NCI-H1417 (cell line): ENCODE measurements around the gene SF1.

Experiments
- DNase-seq, 3 experiments: peaks; one replicate each; lab custom pipeline; 2025; lab: John Stamatoyannopoulos, UW

SF1 gene

GRCh38 chr11:64746486-64746885, 31.9 kb downstream of the SF1 start:
- DNase-seq = no peak

- DNase-seq = peak in 2 of 3 experiments; percentile 39 to 48
These were observed 32.6 kb downstream of the SF1 start for GRCh38 chr11:64745521-64746328.

GRCh38 chr11:64745189-64745520, 33.2 kb downstream of the SF1 start:
- DNase-seq = peak in 2 of 3 experiments; percentile 44 to 47

- no peak for DNase-seq
These were observed 33.7 kb downstream of the SF1 start for GRCh38 chr11:64744544-64745188.

- DNase-seq = peak in 2 of 3 experiments; percentile 57 to 62
These were observed 34.5 kb downstream of the SF1 start, which contains the start of gene RASGRP2 for GRCh38 chr11:64743591-64744543. RASGRP2 (minus strand) TSS chr11:64744142; CDS start chr11:64742866, 1,276 bp downstream.

GRCh38 chr11:64742889-64743590, 35.3 kb downstream of the SF1 start:
- peak; percentile 24 to 73 (median 63) for DNase-seq

- DNase-seq = peak in 2 of 3 experiments; percentile 63 to 69
These were observed 36.1 kb downstream of the SF1 start for GRCh38 chr11:64742087-64742888.

- peak in 1 of 3 experiments; percentile 26 for DNase-seq
These were observed 36.8 kb downstream of the SF1 start for GRCh38 chr11:64741375-64742086.

- no peak for DNase-seq
These were observed 38.5 kb downstream of the SF1 start for GRCh38 chr11:64739871-64740270.

GRCh38 chr11:64736654-64737053, 41.7 kb downstream of the SF1 start:
- no peak for DNase-seq

GRCh38 chr11:64735725-64736259, 42.5 kb downstream of the SF1 start:
- DNase-seq = no peak

GRCh38 chr11:64734811-64735724, 43.3 kb downstream of the SF1 start:
- no peak for DNase-seq

GRCh38 chr11:64731601-64732000, 46.7 kb downstream of the SF1 start:
- no peak for DNase-seq

- DNase-seq = peak; percentile 15 to 42 (median 36)
These were observed 48.4 kb downstream of the SF1 start for GRCh38 chr11:64729851-64730382.

GRCh38 chr11:64728757-64729365, 49.5 kb downstream of the SF1 start:
- no peak for DNase-seq

- DNase-seq = no peak
These were observed 51.3 kb downstream of the SF1 start for GRCh38 chr11:64726867-64727530.

- no peak for DNase-seq
These were observed 52.1 kb downstream of the SF1 start for GRCh38 chr11:64726211-64726641.
